Thyroid gland (tissue), 4 donors: ENCODE results near the gene GGTA1. TPM values are rescaled to one million over a fixed set of nuclear protein-coding genes. Genes with fewer than 3 reads are reported as not detected.

Experiments
- DNase-seq, 2 donors: peaks; one replicate each; pipeline ENCODE4 v3.0.0-alpha.2; 2019
- H3K27ac ChIP-seq, 3 donors: fragments of 200-600 bp; sonication (generic); 1 replicate in 2 of 3; 2 replicates in 1 of 3; pipeline ENCODE4 v1.5.1; 2016 to 2019; ENCODE audit warnings: mild to moderate bottlenecking in 1 of 3, moderate library complexity in 1 of 3
- H3K27me3 ChIP-seq: fragments of 200-600 bp; sonication (generic); one replicate; pipeline ENCODE4 v1.5.1; 2019
- H3K36me3 ChIP-seq, 2 donors: fragments of 200-600 bp; sonication (generic); one replicate each; pipeline ENCODE4 v1.5.1; 2016 to 2019
- H3K4me1 ChIP-seq, 2 donors: fragments of 200-600 bp; sonication (generic); one replicate each; pipeline ENCODE4 v1.5.1; 2017 to 2019
- H3K4me3 ChIP-seq, 3 donors: fragments of 200-600 bp; sonication (generic); replicated peaks in 1 of 3; 1 replicate in 2 of 3; 2 replicates in 1 of 3; pipeline ENCODE4 v1.5.1; 2016; ENCODE audit warnings: mild to moderate bottlenecking in 1 of 3
- H3K9me3 ChIP-seq: fragments of 200-600 bp; sonication (generic); one replicate; pipeline ENCODE4 v1.5.1; 2017
- CTCF ChIP-seq, 6 experiments: fragments of 200-600 bp in 3 of 6; fragments of 450-650 bp in 3 of 6; sonication (generic) in 3 of 6; IDR thresholded peaks; one replicate each; pipeline ENCODE4 v1.5.1; 2016 to 2019; ENCODE audit warnings: antibody characterized with exemption in 6 of 6, mild to moderate bottlenecking in 2 of 6, inconsistent platforms in 1 of 6, moderate library complexity in 1 of 6
- POLR2A ChIP-seq, 2 donors: fragments of 450-650 bp; IDR thresholded peaks; one replicate each; pipeline ENCODE4 v1.6.1; 2017; ENCODE audit warnings: antibody characterized with exemption in 2 of 2, mild to moderate bottlenecking in 2 of 2, moderate library complexity in 1 of 2
- WGBS, 2 donors: methylation state at CpG; one replicate each; pipeline ENCODE4 v1.1.5; 2017; 5-methylcytosine and 5-hydroxymethylcytosine counted together
- intact Hi-C: fragments of 100-400 bp; cut with DNase I; formaldehyde crosslinking; loops from one replicate; pipeline ENCODE4 v1.15.1; 2023
- total RNA-seq, 4 donors: library from RNA; depleted of rRNA; stranded (reverse); fragments of >200 nt; gene quantifications; one replicate each; pipeline ENCODE4 v1.2.3, GENCODE V29; 2016

GGTA1 gene
- total RNA-seq, 4 donors from 2014 or later = 5.5 to 18.4 (median 7.9) TPM

DNA sequence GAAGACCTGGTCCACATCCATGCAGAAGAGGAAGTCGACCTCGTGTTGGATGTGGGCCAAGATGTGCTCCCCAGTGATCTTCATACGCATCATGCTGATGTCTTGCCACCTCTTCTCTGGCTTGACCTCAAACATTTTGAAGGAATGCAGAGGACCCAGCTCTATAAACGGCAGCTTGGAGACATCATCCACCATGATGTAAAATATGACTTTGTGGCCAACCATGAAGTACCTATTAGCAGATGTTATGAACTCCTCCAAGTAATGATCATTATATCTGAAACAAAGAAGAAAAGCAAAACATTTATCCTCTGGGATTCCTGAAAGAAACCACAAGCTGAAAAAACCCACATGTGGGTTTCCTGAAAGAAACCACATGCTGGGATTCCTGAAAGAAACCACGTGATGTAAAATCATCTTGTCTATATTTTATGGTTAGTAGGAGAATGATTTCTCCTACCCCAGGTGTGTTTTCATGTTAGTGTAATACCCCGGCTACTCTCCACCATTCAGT is 52.3 kb downstream of the GGTA1 start:
- TF ChIP-seq CTCF (IDR thresholded peaks at IDR 0.05) = no peak
- TF ChIP-seq POLR2A (IDR thresholded peaks at IDR 0.05) = no peak
- Histone ChIP-seq H3K9me3 (no peaks in the 10 kb centered on the region), H3K36me3 (no peaks in the 10 kb centered on the region), H3K4me1 (no peaks in the 10 kb centered on the region), H3K4me3 (no peak overlapping the region), H3K27me3 (no peaks in the 10 kb centered on the region), H3K27ac (no peak overlapping the region)
- intact Hi-C loops = no loop called here
- DNase-seq = no peak
- 84 to 86% methylated on average over 6 of the region's 6 CpGs for WGBS, 2 donors

DNA sequence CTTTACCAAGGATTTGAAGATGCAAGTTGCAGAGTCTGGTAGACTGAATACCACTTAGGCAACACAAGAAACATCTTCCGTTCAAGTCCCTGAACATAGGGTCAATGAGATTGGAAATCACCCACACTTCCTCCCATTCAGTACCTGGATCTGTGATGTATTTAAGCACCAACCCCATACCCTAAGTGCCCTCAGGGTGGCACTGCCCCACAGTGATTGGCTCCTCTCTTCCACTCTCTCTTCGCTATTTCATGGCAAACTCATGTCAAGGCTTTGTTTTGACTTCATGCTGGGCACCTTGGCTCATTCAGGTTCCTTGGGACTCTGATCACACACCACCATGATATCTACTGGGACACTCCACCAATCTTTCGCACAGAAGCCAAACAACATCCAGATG is 53.7 kb downstream of the GGTA1 start:
- Histone ChIP-seq H3K27ac (no peak overlapping the region), H3K4me1 (no peaks in the 10 kb centered on the region), H3K27me3 (no peaks in the 10 kb centered on the region), H3K36me3 (no peaks in the 10 kb centered on the region), H3K4me3 (no peak overlapping the region), H3K9me3 (no peaks in the 10 kb centered on the region)
- intact Hi-C loops = no loop called here
- DNase-seq = no peak
- TF ChIP-seq CTCF (IDR thresholded peaks at IDR 0.05) (no peak), POLR2A (IDR thresholded peaks at IDR 0.05) (no peak)
- WGBS, 2 donors = 92 to 93% methylated on average over 3 of the region's 3 CpGs

- Histone ChIP-seq H3K9me3 (no peaks in the 10 kb centered on the region), H3K4me3 (no peak overlapping the region), H3K4me1 (peaks cover 3 to 10% of the 10 kb centered on the region in 2 donors), H3K36me3 (no peaks in the 10 kb centered on the region), H3K27ac (no peak overlapping the region), H3K27me3 (no peaks in the 10 kb centered on the region)
- TF ChIP-seq CTCF (IDR thresholded peaks at IDR 0.05) (no peak), POLR2A (IDR thresholded peaks at IDR 0.05) (no peak)
- no peak for DNase-seq
- intact Hi-C loops = no loop called here
- WGBS, 2 donors = 93 to 95% methylated on average over 7 of the region's 7 CpGs
These were observed 55.7 kb downstream of the GGTA1 start for GRCh38 chr9:121443981-121444380.

DNA sequence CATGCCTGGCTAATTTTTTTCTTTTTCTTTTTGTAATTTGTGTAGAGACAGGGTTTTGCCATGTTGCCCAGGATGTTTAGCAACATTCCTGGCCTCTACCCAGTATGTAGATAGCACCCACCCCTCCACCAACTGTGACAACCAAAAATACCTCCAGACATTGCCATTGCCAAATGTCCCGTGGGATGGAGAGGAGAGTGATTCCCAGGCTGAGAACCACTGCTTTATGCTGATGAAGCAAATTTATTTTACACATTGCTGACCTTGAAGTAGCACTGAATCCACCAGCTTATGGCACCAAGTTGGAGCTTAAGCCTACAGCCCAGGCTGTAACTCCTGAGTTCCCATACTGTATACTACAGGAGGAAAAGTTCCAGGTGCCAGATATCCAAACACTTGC is 58.5 kb downstream of the GGTA1 start:
- no peaks in the 10 kb centered on the region for H3K27me3 ChIP-seq
- TF ChIP-seq CTCF (IDR thresholded peaks at IDR 0.05) (no peak), POLR2A (IDR thresholded peaks at IDR 0.05) (no peak)
- H3K9me3 ChIP-seq = no peaks in the 10 kb centered on the region
- 30 to 50% methylated on average over 1 of the region's 1 CpG for WGBS, 2 donors
- intact Hi-C loops = no loop called here
- no peak overlapping the region for H3K4me3 ChIP-seq
- no peak for DNase-seq
- H3K36me3 ChIP-seq = no peaks in the 10 kb centered on the region
- H3K4me1 ChIP-seq = peaks cover 7 to 14% of the 10 kb centered on the region in 2 donors
- no peak overlapping the region for H3K27ac ChIP-seq

- TF ChIP-seq CTCF (IDR thresholded peaks at IDR 0.05) (peak in 3 of 6 experiments; percentile 12 to 32 (median 19)), POLR2A (IDR thresholded peaks at IDR 0.05) (no peak)
- Histone ChIP-seq H3K36me3 (no peaks in the 10 kb centered on the region), H3K4me3 (no peak overlapping the region), H3K4me1 (peaks cover 7 to 14% of the 10 kb centered on the region in 2 donors), H3K27me3 (no peaks in the 10 kb centered on the region), H3K9me3 (no peaks in the 10 kb centered on the region), H3K27ac (no peak overlapping the region)
- WGBS, 2 donors = 50 to 52% methylated on average over 8 of the region's 8 CpGs
- no peak for DNase-seq
- intact Hi-C loops = no loop called here
These were observed 59.7 kb downstream of the GGTA1 start for GRCh38 chr9:121439711-121440664.
